Endothelial cell of umbilical vein (primary cell): ENCODE results near the gene ZNRF1. TPM values are rescaled to one million over a fixed set of nuclear protein-coding genes. Genes with fewer than 3 reads are reported as not detected.

ENCODE experiments used
- BruUV-seq: library from RNA; stranded (reverse); fragments of 400-500 nt; replicated peaks from 2 replicates; lab custom pipeline; 2021; lab: Mats Ljungman, UMichigan
- CTCF ChIA-PET: fragments of 300-600, 350-600 bp; sonication (Branson Sonifier 250); formaldehyde crosslinking; loops from one replicate; lab custom pipeline; 2021; ENCODE audit warnings: antibody characterized with exemption, inconsistent platforms; lab: Charles Lee
- POLR2A ChIA-PET: fragments of 300-600, 350-600 bp; sonication (Branson Sonifier 250); formaldehyde crosslinking; loops from one replicate; lab custom pipeline; 2021; ENCODE audit warnings: antibody characterized with exemption, inconsistent platforms; lab: Charles Lee
- DNase-seq: peaks from one replicate; pipeline ENCODE4 v3.0.0-alpha.2; 2011; ENCODE audit warnings: low read depth, low spot score
- FAIRE-seq: peaks from 2 replicates; lab custom pipeline; 2011; peaks lifted over from hg19 to GRCh38; lab: Jason Lieb, UNC
- H2AFZ ChIP-seq: 2 replicates; pipeline ENCODE4 v1.6.0; 2012; ENCODE audit warnings: low read depth, low read length, control low read depth, inconsistent platforms
- H3K27ac ChIP-seq: 2 replicates; pipeline ENCODE4 v1.5.1; 2011; ENCODE audit warnings: low read depth, mild to moderate bottlenecking, control low read depth, low read length, moderate library complexity; ENCODE audit not compliant: insufficient read depth
- H3K27me3 ChIP-seq, 2 experiments: 2 replicates each; pipeline versions ENCODE4 v1.6.0 to v1.6.1; 2011; ENCODE audit warnings: low read length in 2 of 2, mixed read lengths in 1 of 2; ENCODE audit not compliant: control insufficient read depth in 2 of 2, insufficient read depth in 2 of 2
- H3K36me3 ChIP-seq, 2 experiments: 2 replicates in 1 of 2; 3 replicates in 1 of 2; pipeline ENCODE4 v1.5.1; 2011; ENCODE audit warnings: low read length in 2 of 2, mild to moderate bottlenecking in 1 of 2, moderate library complexity in 1 of 2; ENCODE audit not compliant: control insufficient read depth in 2 of 2, insufficient read depth in 2 of 2; ENCODE audit errors: extremely low read depth in 1 of 2
- H3K4me1 ChIP-seq: 3 replicates; pipeline ENCODE4 v1.5.1; 2011; ENCODE audit warnings: mild to moderate bottlenecking, low read length; ENCODE audit not compliant: control insufficient read depth, insufficient read depth; ENCODE audit errors: extremely low read depth
- H3K4me2 ChIP-seq: 2 replicates; pipeline ENCODE4 v1.6.1; 2011; ENCODE audit warnings: low read length, control low read depth, mixed read lengths; ENCODE audit not compliant: insufficient read depth
- H3K4me3 ChIP-seq, 3 experiments: fragments of 200-600 bp in 1 of 3; sonication (generic), shearing (Covaris generic) in 1 of 3; replicated peaks in 1 of 3; 2 replicates each; pipeline ENCODE4 v1.5.1; 2011 to 2016; ENCODE audit warnings: control low read depth in 3 of 3, low read length in 3 of 3, mild to moderate bottlenecking in 2 of 3, inconsistent platforms in 1 of 3, low read depth in 1 of 3, moderate library complexity in 1 of 3; ENCODE audit not compliant: insufficient read depth in 1 of 3
- H3K79me2 ChIP-seq: 2 replicates; pipeline ENCODE4 v1.6.0; 2012; ENCODE audit warnings: low read length, inconsistent platforms; ENCODE audit not compliant: control insufficient read depth, insufficient read depth
- H3K9ac ChIP-seq: replicated peaks from 2 replicates; pipeline ENCODE3; 2011; ENCODE audit warnings: low read length, control low read depth; ENCODE audit not compliant: insufficient read depth; ENCODE audit errors: extremely low read depth
- H3K9me1 ChIP-seq: replicated peaks from 3 replicates; pipeline ENCODE4 v1.6.0; 2011; ENCODE audit warnings: mild to moderate bottlenecking, low read length; ENCODE audit not compliant: control insufficient read depth, insufficient read depth; ENCODE audit errors: extremely low read depth
- H3K9me3 ChIP-seq: replicated peaks from 2 replicates; pipeline ENCODE4 v1.5.1; 2012; ENCODE audit warnings: low read length, inconsistent platforms; ENCODE audit not compliant: control insufficient read depth, insufficient read depth
- H4K20me1 ChIP-seq: replicated peaks from 2 replicates; pipeline ENCODE3; 2011; ENCODE audit warnings: mild to moderate bottlenecking, low read length; ENCODE audit not compliant: control insufficient read depth, insufficient read depth; ENCODE audit errors: extremely low read depth
- CTCF ChIP-seq, 2 donors: IDR thresholded peaks; 1 replicate in 1 of 2; 2 replicates in 1 of 2; pipeline ENCODE4 v1.5.1; 2011; ENCODE audit warnings: low read length in 2 of 2, mild to moderate bottlenecking in 2 of 2, moderate library complexity in 2 of 2, control low read depth in 1 of 2, inconsistent platforms in 1 of 2, low read depth in 1 of 2; ENCODE audit not compliant: insufficient read depth in 1 of 2; ENCODE audit errors: extremely low read depth in 1 of 2
- EZH2 ChIP-seq: IDR thresholded peaks from 2 replicates; pipeline ENCODE4 v1.6.1; 2012; ENCODE audit warnings: borderline replicate concordance, low read depth, mild to moderate bottlenecking, moderate library complexity, low read length, inconsistent platforms; ENCODE audit not compliant: severe bottlenecking
- FOS ChIP-seq: IDR thresholded peaks from 2 replicates; pipeline ENCODE4 v1.6.1; 2011; ENCODE audit warnings: mild to moderate bottlenecking, low read length, moderate library complexity, borderline replicate concordance; ENCODE audit not compliant: insufficient read depth
- GATA2 ChIP-seq: IDR thresholded peaks from 2 replicates; pipeline ENCODE4 v1.7.0; 2011; ENCODE audit warnings: low read depth, mild to moderate bottlenecking, moderate library complexity, mixed read lengths, low read length; ENCODE audit not compliant: insufficient read length, insufficient read depth
- JUN ChIP-seq: IDR thresholded peaks from 2 replicates; pipeline ENCODE4 v1.6.1; 2011; ENCODE audit warnings: borderline replicate concordance, low read depth; ENCODE audit not compliant: insufficient read length, insufficient read depth
- POLR2A ChIP-seq: IDR thresholded peaks from 2 replicates; pipeline ENCODE4 v1.6.1; 2012; ENCODE audit warnings: low read depth, mild to moderate bottlenecking, control low read depth, low read length
- POLR2AphosphoS5 ChIP-seq: IDR thresholded peaks from 2 replicates; pipeline ENCODE4 v1.6.1; 2012; ENCODE audit warnings: low read depth, mild to moderate bottlenecking, control low read depth, low read length, moderate library complexity; ENCODE audit not compliant: insufficient read depth
- dilution Hi-C: fragments of 300-500 bp; cut with MboI; formaldehyde crosslinking; loops from one replicate; pipeline ENCODE4 v1.15.0; 2019; ENCODE audit warnings: low sequenced_read_pairs; ENCODE audit not compliant: extremely low pct_ligation_motif_present
- intact Hi-C: fragments of 100-400 bp; cut with micrococcal nuclease; formaldehyde crosslinking; loops from one replicate; pipeline ENCODE4 v1.10.0; 2022
- polyA plus RNA-seq, 4 experiments: library from polyadenylated mRNA; depleted of rRNA in 3 of 4; stranded (reverse) in 3 of 4; unstranded in 1 of 4; fragments of >200 nt; gene quantifications; 2 replicates each; pipeline versions ENCODE4 v1.2.1 to v1.2.3, GENCODE V29; 2011 to 2012; ENCODE audit warnings: missing spikeins in 1 of 4
- total RNA-seq: library from RNA; stranded (reverse); gene quantifications from 2 replicates; pipeline ENCODE4 v1.2.3, GENCODE V29; 2021

ZNRF1 gene
- total and polyA plus RNA-seq, 2 donors (not counting 3 experiments of a cell fraction or from before 2014, with no cell fraction given): 23.7 to 34.9 TPM

DNA sequence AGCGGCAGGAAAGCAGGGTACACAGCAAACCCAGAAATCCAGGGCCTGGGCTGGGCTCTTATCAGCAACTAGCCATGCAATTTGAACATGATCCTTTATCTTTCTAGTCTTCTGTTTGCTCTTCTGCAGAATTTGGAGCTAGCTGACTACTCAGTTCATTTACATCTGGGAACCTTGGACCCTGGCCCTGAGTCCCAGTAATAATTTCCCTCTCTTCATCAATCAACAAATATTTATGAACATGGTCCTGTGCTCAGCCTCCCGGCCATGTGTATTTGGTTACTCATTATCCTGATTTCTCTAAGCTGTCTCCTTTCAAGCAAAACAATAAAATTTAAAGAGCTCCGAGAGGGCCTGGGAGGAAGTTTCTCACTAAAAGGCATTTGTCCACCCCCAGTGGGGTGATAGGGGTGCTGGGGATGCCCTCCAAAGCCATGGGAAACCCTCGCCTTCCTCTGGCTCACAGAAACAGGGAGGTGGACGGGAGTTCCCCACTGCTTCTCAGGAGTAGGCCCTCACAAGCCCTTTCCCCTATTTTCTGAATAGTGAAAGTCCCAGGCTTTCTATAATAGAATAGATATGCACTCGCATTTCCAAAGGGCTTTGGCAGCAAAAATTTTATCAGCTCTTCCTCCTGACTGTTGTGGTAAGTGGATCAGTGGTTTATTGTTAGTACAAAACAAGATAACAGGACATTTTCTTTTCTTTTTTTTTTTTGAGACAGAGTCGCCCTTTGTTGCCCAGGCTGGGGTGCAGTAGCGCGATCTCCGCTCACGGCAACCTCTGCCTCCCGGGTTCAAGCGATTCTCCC, 7.0 kb upstream of the ZNRF1 start:
- POLR2A ChIA-PET: no interaction called here

More for the DNA sequence above, 7.0 kb upstream of the ZNRF1 start:
- Histone ChIP-seq H3K9ac (no peak overlapping the region), H3K36me3 (no peaks in the 10 kb centered on the region), H3K4me2 (no peak overlapping the region), H3K9me3 (no peaks in the 10 kb centered on the region), H3K9me1 (no peaks in the 10 kb centered on the region), H3K4me3 (no peak overlapping the region), H3K4me1 (no peaks in the 10 kb centered on the region), H2AFZ (no peak overlapping the region), H4K20me1 (no peaks in the 10 kb centered on the region), H3K27ac (no peak overlapping the region), H3K79me2 (no peaks in the 10 kb centered on the region), H3K27me3 (peaks cover 0 to 4% of the 10 kb centered on the region in 2 experiments)
- intact Hi-C loops: no loop called here
- CTCF ChIA-PET: interaction anchor here (0.7 to 2.9 kb wide), 2 partner anchors 120 to 165 kb away, joined by 3 to 17 read pairs; no protein-coding TSS in a partner anchor
- dilution Hi-C loops: no loop called here
- DNase-seq: no peak
- no peak for TF ChIP-seq JUN
- TF ChIP-seq POLR2A: no peak
- TF ChIP-seq CTCF (IDR thresholded peaks at IDR 0.05; ENCODE audit: extremely low read depth in 1 of 2, insufficient read depth in 1 of 2, low read depth in 1 of 2, low read length in 2 of 2): no peak
- no peak for TF ChIP-seq EZH2
- TF ChIP-seq FOS: no peak
- TF ChIP-seq POLR2AphosphoS5: no peak
- TF ChIP-seq GATA2: no peak
- no TSS peak for BruUV-seq
- FAIRE-seq: no peak
